ENCODE measurements around the gene CDH22.

Gene CDH22

GRCh38 chr20:46298374-46298773, 9.9 kb downstream of the CDH22 start:
- DNase-seq (ENCODE audit: low spot score) = no peak

- no peak for DNase-seq (ENCODE audit: low spot score)
Observed at GRCh38 chr20:46296526-46297250, 11.6 kb downstream of the CDH22 start.

- no peak for DNase-seq (ENCODE audit: low spot score)
Observed at GRCh38 chr20:46293084-46293483, 15.2 kb downstream of the CDH22 start.

GRCh38 chr20:46291401-46291800, 16.9 kb downstream of the CDH22 start:
- no peak for DNase-seq (ENCODE audit: low spot score)

GRCh38 chr20:46289432-46289831, 18.9 kb downstream of the CDH22 start:
- no peak for DNase-seq (ENCODE audit: low spot score)

- DNase-seq (ENCODE audit: low spot score) = no peak
Observed at GRCh38 chr20:46286977-46287376, 21.3 kb downstream of the CDH22 start.

- DNase-seq (ENCODE audit: low spot score) = no peak
Observed at GRCh38 chr20:46286382-46286781, 21.9 kb downstream of the CDH22 start.

GRCh38 chr20:46285740-46286139, 22.6 kb downstream of the CDH22 start:
- no peak for DNase-seq (ENCODE audit: low spot score)

- DNase-seq (ENCODE audit: low spot score) = no peak
Observed at GRCh38 chr20:46285072-46285471, 23.2 kb downstream of the CDH22 start.

- no peak for DNase-seq (ENCODE audit: low spot score)
Observed at GRCh38 chr20:46284040-46284427, 24.3 kb downstream of the CDH22 start.

- DNase-seq (ENCODE audit: low spot score) = no peak
Observed at GRCh38 chr20:46283426-46284039, 24.8 kb downstream of the CDH22 start.

GRCh38 chr20:46282669-46283068, 25.6 kb downstream of the CDH22 start:
- no peak for DNase-seq (ENCODE audit: low spot score)

- DNase-seq (ENCODE audit: low spot score) = no peak
Observed at GRCh38 chr20:46279103-46279502, 29.2 kb downstream of the CDH22 start.

GRCh38 chr20:46277602-46278001, 30.7 kb downstream of the CDH22 start:
- DNase-seq (ENCODE audit: low spot score) = no peak

GRCh38 chr20:46276531-46276930, 31.8 kb downstream of the CDH22 start:
- DNase-seq (ENCODE audit: low spot score) = no peak

- no peak for DNase-seq (ENCODE audit: low spot score)
Observed at GRCh38 chr20:46275091-46275490, 33.2 kb downstream of the CDH22 start.

GRCh38 chr20:46273717-46274116, 34.6 kb downstream of the CDH22 start:
- no peak for DNase-seq (ENCODE audit: low spot score)

- no peak for DNase-seq (ENCODE audit: low spot score)
Observed at GRCh38 chr20:46272389-46273047, 35.8 kb downstream of the CDH22 start.

GRCh38 chr20:46270977-46271744, 37.1 kb downstream of the CDH22 start:
- DNase-seq (ENCODE audit: low spot score) = no peak

GRCh38 chr20:46269372-46269771, 38.9 kb downstream of the CDH22 start:
- DNase-seq (ENCODE audit: low spot score) = no peak

- DNase-seq (ENCODE audit: low spot score) = no peak
Observed at GRCh38 chr20:46268662-46269061, 39.6 kb downstream of the CDH22 start.

GRCh38 chr20:46268131-46268614, 40.1 kb downstream of the CDH22 start:
- no peak for DNase-seq (ENCODE audit: low spot score)

Measured in left forelimb (tissue), 1 donor.